ENCODE data around the gene RGS16.

The RGS16 gene

GRCh38 chr1:182607566-182607965, 3.4 kb upstream of the RGS16 start:
- DNase-seq, result no peak

DNA sequence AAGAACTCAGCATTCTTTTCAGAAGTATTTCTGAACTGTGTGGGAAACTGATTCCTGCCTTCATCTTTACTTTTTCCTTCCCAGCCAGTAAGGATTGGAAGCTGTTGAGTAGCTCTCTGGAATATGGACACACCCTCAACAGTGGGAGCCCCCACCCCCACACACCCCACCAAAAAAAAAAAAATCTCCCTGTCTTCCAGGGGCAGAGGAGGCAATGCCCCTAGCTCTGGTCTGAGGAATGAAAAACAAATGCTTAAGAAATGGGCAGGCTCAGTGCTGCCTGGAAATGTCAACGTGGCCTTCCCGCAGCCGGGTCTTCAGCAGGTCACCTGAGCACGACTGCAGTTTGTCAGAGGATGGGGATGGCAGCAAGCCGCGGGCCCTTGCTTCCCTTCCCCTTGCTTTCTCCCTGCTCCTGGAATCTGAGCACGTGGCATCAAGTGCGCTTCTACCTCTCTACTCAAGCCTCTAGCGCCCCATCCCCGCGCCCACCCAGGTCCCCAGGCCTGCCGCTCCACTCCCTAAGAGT, 479 bp downstream of the RGS16 start:
- DNase-seq, result no peak

DNA sequence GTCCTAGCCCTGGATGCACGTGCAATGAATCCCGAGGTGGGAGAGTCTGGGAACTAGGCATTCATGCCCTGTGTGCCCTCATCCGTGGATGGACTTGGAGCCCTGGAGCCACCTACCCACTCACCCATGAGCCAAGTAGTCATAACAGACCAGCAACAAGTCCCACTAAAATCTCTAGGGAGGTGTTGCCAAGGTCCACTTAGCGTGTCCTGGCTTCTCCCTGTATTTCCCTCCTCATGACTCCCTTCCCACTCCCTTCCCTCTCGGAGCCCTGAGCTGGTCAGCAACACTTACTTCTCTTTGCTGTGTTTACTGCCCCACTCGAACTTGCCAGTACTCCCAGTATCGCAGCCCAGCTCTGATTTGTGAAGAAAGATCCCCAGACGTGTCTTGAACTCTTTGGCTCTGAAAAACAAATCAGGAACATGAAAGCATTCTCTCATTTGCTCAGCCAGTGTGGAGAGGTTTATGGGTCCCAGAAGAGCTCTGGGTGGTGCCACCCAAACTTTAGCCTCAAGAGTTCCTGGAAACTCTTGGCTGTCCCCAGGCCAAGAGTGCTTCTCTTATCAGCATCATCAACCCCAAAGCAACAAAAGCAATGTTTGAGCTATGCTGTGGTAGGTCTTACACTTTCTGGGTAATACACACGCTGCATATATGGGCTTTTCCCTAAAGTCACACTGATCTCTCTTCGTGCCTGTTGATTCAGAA, 1.1 kb downstream of the RGS16 start:
- DNase-seq, result no peak

- no peak for DNase-seq
Measured at GRCh38 chr1:182601913-182602312, 2.3 kb downstream of the RGS16 start.

DNA sequence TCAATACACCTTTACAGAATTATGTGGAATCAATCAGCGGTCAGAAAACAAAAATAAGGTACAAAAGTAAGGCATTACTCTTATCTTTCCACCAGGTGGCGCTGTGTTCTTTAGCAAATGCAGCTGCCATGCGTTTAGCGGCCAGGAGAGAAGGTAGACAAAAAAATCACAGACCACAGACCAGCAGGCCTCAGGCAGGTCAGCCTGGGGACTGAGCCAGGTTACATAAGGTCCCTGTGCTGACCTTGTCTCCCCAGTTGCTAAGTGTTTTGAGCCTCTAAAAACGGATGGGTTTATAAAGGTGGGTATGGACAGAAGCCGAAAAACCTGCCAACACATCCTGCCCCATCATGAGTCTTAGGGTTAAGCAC, 2.8 kb downstream of the RGS16 start:
- peak; percentile 62 for DNase-seq

GRCh38 chr1:182600745-182601415, 3.3 kb downstream of the RGS16 start:
- no peak for DNase-seq

- no peak for DNase-seq
Measured at GRCh38 chr1:182600036-182600713, 4.0 kb downstream of the RGS16 start.

DNA sequence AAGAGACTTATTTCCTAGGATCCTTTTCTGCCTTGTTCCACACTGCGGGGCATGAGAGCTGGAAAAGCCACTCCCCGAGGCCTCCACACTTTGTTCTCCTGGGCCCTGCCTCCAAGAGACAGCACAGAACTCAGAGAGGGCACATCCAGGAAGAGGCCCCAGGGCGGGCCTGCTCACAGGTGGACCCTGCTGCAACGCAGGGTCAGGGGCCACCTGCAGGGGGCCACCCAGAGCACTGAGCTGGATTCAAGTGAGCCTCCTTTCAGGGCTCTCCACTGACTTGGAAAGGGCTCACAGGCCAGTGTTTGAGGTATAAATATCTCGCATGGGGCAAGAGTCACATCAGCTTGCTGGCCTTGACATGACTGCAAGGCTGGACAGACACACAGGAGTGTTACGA, 4.8 kb downstream of the RGS16 start:
- no peak for DNase-seq

DNA sequence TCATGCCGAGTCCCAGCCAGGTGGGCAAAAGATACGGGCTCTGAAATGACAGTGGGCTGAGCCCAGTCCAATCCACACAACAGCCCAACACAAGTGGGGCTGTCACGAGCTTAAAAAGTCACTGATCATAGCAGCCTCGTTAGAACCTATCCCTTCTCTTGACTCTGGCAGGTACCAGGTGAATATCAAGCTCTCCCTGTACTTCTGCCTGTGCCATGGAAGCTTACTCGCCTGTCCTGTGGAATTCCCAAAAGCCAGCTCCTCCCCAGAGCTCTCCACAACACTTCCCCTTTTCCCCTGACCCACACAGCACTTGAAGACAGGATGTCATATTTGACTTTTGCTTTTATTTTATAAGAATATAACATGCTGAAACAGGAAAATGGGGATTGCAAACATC, 5.9 kb downstream of the RGS16 start:
- DNase-seq, result no peak

DNA sequence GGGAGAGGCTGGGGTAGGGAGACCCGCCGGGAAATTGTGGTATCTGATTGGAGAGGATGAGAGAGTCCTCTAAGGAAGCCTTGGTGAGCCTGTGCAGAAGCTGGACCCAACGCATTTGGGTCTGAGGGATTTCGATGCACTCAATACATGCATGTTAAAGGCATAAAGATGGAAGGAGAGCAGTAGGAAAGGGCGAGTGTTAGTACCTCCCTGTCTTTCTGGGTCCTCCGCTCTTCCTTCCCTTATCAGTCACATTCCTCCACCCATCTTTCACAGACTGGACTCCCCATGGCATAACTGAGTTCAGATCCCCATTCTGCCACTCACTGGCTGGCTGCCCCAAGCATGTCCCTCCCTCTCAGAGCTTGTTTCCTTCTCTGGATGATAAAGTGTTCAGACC, 7.3 kb downstream of the RGS16 start:
- no peak for DNase-seq

DNA sequence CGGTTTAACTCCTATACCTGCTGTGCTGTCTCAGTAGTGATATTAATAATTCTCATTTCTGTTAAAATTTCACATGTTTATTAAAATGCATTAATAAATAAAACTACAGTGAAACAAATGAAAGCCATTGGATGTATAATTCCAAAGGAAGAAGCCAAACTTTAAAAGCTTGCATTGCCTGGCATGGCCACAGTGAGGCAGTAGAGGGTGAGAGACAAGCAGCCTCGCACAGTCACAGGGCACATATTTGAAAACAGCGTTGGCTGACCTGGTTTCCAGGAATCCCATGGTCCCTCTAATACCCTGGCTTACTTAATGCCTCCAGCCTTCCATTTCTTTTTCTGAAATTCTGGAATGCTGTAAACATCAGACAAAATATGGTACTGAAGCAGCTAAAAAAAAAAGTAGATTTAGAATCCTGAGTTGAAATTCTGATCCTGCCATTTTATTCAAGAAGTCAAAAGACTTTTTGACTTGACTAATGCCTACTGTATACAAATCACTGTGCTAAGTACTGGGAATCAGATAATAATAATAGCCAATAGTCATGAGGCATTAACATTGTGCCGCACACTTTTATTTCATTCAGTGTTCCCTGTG, 8.4 kb downstream of the RGS16 start:
- DNase-seq, result peak; percentile 54

DNA sequence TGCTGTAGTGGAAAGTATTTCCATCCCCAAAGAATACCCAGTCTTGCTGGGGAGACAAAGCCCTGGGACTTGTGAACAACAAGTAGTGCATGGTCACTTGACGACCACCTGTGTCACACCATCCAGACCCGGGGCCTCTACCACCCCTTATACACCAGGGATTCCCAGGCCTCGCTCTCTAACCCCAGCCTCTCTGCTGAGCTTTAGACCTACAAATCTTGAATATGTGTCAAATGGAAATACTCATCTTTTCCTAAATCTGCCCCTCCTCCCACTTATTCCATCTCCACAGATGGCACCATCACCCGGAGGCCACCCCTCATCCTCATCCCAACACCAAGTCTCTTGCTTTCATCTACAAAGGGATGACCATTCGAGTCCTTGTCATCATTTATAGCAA, 14.3 kb downstream of the RGS16 start:
- no peak for DNase-seq

DNA sequence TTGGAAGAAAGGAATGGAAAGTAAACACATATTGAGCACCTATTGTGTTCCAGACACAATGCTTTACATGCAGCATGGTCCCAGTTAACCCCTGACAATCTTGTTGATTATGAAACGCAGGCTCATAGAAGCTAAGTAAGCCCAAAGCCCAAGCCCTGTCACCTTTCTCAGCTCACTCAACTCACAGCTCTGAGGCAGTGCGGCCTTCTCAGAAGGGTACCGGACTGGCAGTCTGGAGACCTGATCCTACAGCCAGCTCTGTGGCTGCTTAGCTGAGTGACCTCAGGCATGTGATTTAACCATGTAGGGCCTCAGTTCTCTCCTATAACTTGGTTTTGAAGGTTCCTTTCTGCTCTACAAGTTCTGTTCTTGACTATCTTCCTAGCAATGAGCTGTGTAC, 14.7 kb downstream of the RGS16 start:
- no peak for DNase-seq

- DNase-seq, result peak; percentile 39
Measured at GRCh38 chr1:182588500-182589396, 15.4 kb downstream of the RGS16 start, which contains the start of gene RNASEL. TSS of gene RNASEL (minus strand) at chr1:182589256. CDS start at chr1:182586806, 2,450 bp downstream.

DNA sequence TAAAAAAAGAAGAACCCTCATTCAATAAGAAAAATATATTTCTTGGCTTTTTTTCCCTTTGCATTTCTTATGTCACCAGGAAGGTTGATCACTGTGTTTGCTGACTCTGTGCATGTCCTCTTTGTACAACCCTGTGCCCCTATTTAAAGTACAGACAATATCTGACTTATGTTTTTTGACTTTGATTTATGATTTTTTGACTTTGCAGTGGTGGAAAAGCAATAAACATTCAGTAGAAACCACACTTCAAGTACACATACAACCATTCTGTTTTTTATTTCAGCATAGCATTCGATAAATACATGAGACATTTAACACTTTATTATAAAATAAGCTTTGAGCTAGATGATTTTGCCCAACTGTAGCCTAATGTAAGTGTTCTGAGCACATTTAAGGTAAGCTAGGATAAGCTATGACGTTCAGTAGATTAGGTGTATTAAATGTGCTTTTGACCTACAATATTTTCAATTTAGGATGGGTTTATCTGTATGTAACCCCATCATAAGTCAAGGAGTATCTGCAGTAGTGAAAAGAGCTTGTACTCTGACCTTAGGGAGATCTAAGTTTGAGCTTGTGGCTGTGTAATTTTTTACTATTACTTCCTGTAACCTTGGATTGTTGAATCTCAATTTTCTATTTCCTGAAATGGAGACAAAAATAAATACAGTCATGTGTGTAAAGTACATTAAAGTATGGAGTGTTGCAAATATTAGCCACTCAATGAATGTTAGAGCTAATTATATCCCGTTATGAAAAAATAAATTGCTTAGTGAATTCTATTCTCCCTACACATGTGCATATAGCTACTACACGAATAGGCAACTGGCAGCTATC, 16.3 kb downstream of the RGS16 start:
- DNase-seq, result no peak

- DNase-seq, result no peak
Measured at GRCh38 chr1:182587093-182587492, 17.1 kb downstream of the RGS16 start.

GRCh38 chr1:182586380-182586779, 17.8 kb downstream of the RGS16 start:
- no peak for DNase-seq

DNA sequence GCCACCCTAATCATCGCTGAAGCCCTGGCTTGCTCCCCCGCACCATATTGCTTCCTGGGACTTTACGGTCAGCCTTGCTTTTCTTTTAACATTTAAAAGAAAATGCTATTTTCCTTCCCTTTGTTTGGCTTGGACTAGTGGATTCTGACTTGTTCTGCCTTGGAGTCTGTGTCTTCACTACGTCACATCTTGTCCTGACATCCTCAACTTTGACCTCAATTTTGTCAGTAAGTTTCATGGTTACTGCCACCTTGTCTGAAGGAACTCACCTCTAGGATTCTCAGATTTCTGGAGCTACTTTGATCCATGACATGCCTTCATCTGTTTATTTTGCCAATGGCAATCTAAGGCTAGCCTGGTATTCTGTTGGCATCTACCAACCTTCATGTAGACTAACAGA, 19.4 kb downstream of the RGS16 start:
- DNase-seq, result no peak

- DNase-seq, result no peak
Measured at GRCh38 chr1:182580736-182581135, 23.5 kb downstream of the RGS16 start.

- DNase-seq, result no peak
Measured at GRCh38 chr1:182575540-182576149, 28.5 kb downstream of the RGS16 start.

- no peak for DNase-seq
Measured at GRCh38 chr1:182574156-182574555, 30.0 kb downstream of the RGS16 start.

All from 8988T (cell line).